Activated CD4-positive, alpha-beta T cell treated with anti-CD3 and anti-CD28 coated beads for 48 hours (primary cell): Measurements from ENCODE around the gene PIM3.

Source experiments
- DNase-seq: peaks from one replicate; pipeline ENCODE4 v3.0.0-alpha.2; 2020

Gene PIM3

GRCh38 chr22:50009251-50009650 is 48.7 kb downstream of the PIM3 start:
- DNase-seq, result no peak

DNA sequence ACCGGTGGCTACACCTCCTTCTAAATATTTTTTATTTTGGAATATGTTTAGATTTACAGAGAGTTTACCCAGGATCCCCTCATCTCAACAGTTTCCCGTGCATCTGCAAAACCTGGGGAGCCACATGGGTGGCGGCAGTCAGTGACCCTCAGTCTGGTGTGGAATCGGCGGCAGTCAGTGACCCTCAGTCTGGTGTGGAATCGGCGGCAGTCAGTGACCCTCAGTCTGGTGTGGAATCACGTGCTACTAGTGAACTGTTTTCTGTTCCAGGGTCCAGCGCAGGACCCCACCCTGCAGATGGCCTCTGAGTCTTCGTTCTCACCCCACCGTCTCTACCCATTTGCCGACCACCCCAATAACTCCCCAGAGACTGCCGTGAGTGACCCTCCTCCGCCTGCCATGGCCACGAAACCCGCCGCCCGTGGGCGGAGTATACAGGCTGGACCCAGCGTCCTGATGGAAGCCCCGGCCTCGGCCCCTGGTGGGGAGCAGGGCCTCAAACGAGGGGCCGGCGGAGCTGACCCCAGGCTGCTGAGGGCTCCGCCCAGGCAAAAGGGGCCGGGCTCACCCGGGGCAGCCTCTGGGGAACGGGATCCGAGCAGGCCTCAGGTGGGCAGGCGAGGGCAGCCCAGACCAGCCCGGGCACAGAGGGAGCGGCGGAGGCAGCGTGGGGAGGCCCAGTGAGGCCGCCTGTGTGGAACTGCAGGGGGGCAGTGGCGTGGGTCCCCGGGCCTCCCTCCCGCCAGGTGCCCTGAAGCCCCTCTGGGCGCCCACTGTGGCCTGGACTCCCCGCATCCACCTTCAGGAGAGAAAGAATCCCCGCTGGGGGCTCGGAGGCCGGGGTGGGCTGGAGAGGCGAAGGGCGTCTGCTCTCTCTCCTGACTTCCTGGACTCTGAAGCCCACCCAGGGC is 49.4 kb downstream of the PIM3 start:
- DNase-seq, result no peak

DNA sequence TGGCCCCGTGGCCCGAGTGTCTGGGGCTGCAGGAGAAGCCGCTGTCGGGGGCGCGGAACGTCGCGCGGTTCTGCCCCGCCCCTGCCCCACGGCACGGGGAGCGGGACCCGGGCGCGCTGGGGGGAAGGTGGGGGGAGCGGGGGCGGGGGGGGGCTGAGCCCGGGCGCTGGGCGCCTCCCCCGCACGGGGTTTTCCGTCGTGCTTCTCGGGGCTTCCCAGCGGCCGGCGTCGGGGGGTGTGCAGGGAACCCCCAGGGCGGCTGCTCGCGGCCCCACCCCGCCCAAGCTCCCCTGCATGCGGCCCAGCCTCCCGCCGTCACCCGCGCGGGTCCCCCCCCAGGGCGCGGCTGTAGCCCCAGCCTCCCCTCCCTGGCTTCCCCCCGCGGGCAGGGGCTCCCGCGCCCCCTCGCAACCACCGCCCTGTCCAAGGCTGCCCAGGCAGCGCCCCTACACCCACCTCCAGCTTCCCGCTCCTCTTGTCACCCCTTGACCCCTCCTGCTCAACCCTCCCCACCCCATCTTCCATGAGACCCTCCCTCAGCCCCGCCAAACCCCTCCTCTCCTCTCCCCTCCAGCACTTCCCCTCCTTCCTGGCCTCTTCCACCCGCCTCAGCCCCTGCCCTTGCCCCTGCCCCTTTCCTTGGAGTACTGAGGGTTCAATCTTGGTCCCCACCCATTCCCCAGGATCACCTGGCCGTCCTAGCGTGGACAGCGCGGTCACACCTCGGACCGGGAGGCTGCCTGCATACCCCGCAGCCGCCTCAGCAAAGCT is 50.3 kb downstream of the PIM3 start:
- DNase-seq, result no peak

DNA sequence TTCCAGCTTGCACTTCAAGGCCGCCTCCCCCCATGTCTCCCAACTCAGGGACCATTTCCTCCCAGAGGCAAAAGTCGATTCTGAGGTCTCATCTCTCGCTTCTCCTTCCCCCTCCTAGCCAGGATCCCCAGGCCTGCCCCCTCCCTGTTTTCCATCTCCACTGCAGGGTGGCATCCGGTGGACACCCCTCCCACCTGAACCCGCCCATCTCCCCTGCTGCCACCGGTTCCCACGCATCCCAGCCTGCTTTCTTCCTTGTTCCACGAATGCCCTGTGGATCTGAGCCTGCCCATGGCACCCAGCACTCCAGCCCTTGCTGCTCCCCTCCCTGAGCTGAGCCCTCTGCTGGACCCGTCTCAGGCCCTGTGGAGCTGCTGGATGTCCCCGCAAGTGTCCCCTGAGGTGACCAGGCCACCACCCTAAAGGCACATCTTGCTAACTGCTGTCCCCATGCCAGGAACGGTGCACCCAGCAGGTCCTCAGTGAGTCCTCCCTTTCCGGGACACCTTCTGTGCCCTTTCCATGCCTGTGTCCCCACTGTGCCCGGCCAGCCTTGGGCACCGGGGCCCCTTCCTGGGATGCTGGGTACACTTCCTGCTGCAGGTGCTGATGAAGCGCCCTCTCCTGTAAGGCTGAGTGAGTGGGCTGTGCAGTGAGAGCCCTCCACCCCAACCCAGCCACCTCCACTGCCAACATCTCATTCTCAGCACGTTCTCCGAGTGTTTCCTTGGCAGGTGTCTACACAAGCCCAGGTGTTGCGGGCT is 51.1 kb downstream of the PIM3 start:
- DNase-seq, result no peak

DNA sequence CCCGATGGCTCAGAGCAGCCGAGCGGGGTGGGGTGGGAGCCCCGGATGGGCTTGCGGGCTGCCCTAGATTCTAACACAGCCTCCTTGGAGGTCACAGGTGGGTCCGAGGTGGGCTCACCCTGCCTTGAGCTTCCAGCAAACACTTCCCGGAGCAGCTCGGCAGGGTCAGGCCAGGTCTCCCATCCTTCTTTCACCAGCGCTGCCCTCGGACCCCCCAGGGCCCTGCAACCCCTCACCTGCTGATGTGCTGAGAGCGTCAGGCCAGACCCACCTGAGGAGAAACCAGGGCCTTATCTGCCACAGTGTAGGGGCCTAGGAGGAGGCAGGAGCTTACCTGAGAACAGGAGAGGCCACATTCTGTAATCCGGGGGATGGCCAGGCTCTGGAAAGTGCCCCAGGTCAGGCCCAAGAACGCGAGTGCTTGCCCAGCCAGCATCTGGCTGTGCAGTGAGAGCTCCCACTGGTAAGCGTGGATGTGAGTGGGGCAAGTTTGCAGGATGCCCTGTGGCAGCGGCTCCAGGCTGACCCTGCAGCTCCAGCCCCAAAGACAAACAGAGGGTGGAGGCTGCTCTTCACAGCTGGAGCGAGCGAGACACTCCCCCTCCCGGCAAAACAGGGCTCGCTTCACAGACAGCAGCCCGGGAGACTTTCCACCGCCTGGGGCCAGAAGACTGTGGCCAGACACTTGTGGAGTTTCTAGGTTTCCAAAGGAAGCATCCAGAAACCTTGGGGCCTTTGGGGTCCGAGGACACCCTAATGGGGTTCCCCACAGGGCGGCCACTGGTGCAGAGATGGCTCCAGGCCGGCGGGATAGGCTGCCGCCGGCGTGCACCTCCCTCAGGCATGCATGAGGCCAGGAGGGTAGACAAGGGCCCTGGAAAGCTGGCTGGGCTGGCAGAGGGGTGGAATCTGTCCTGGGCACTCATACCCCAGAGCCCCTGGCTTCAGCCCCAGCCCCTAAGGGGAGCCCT is 51.9 kb downstream of the PIM3 start, which contains the start of gene IL17REL:
Gene IL17REL (minus strand): TSS at position 555 of the 971 bp plus-strand sequence. CDS start 119 bp downstream, at position 436.
- DNase-seq, result no peak
